ENCODE measurements around the gene GPR146. TPM values are rescaled to one million over a fixed set of nuclear protein-coding genes. Genes with fewer than 3 reads are reported as not detected.

Gene GPR146
- total and polyA plus RNA-seq, 2 of the 13 experiments (the other 11 are each of a cell fraction or from before 2014, with no cell fraction given) = 2.0 to 15.9 TPM

DNA sequence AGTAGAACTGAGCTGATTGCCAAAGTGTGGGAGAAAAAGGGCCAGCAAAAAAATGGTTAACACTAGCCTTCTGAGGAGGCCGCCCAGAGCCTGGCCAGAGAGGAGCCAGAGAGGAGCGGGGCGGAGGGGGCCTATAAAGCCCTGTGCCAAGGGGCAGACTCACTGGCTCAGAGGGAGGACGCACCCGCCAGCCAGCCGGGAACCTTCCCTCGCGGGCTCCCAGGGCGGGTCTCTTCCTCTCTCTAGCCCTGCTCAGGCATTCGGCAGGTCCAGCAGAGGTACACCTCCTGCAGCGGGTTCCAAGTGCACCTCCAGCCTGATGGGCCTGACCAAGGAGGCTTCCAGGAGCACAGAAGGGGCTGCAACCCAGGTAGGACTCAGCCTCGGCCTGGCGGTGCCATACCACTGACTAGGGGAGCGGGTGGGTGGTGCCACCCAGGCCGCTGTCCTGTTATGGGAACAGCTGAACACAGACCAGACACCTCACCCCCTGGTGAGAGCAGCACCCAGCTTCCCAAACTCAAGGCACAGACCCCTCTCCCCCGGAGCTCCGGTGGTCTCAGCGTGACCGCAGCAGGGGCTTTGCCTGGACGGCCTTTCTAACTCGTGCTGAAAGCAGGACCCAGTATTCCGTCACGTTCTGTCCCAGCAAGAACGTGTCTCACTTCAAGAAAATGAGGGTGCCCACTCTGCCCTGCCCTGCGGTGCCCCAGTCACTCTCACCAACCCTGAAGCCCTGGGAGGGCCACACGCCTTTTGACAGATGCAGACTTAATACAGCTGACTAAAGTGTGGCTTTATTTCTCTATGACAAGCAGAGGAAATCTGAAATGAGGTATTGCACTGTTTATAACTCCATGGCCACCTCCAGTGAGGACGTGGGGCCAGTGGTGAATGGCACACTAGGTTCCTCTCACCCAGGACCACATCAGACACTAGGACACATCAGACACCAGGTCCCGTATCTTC, 43.9 kb downstream of the GPR146 start, which contains the start of gene GPER1 (continued):
- TF ChIP-seq, protein P1, sequence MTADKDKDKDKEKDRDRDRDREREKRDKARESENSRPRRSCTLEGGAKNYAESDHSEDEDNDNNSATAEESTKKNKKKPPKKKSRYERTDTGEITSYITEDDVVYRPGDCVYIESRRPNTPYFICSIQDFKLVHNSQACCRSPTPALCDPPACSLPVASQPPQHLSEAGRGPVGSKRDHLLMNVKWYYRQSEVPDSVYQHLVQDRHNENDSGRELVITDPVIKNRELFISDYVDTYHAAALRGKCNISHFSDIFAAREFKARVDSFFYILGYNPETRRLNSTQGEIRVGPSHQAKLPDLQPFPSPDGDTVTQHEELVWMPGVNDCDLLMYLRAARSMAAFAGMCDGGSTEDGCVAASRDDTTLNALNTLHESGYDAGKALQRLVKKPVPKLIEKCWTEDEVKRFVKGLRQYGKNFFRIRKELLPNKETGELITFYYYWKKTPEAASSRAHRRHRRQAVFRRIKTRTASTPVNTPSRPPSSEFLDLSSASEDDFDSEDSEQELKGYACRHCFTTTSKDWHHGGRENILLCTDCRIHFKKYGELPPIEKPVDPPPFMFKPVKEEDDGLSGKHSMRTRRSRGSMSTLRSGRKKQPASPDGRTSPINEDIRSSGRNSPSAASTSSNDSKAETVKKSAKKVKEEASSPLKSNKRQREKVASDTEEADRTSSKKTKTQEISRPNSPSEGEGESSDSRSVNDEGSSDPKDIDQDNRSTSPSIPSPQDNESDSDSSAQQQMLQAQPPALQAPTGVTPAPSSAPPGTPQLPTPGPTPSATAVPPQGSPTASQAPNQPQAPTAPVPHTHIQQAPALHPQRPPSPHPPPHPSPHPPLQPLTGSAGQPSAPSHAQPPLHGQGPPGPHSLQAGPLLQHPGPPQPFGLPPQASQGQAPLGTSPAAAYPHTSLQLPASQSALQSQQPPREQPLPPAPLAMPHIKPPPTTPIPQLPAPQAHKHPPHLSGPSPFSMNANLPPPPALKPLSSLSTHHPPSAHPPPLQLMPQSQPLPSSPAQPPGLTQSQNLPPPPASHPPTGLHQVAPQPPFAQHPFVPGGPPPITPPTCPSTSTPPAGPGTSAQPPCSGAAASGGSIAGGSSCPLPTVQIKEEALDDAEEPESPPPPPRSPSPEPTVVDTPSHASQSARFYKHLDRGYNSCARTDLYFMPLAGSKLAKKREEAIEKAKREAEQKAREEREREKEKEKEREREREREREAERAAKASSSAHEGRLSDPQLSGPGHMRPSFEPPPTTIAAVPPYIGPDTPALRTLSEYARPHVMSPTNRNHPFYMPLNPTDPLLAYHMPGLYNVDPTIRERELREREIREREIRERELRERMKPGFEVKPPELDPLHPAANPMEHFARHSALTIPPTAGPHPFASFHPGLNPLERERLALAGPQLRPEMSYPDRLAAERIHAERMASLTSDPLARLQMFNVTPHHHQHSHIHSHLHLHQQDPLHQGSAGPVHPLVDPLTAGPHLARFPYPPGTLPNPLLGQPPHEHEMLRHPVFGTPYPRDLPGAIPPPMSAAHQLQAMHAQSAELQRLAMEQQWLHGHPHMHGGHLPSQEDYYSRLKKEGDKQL (CRISPR knock-in tag; IDR thresholded peaks at IDR 0.05; ENCODE audit: low read depth) = no peak
- no peak; the same call in 1 of the 2 replicates for TF ChIP-seq FOXO1 (CRISPR knock-in tag; IDR thresholded peaks at IDR 0.05)
- peak; percentile 29; the same call in 1 of the 2 replicates for TF ChIP-seq MYC (CRISPR knock-in tag; IDR thresholded peaks at IDR 0.05; ENCODE audit: borderline replicate concordance)
- TF ChIP-seq TEAD2 (CRISPR knock-in tag; IDR thresholded peaks at IDR 0.05) = no peak
- no peak; the same call in 1 of the 2 replicates for TF ChIP-seq SALL2 (CRISPR knock-in tag; IDR thresholded peaks at IDR 0.05)
- 0 out of 2 replicates have a peak, but pooled peaks have one; percentile 37 for TF ChIP-seq SRY (CRISPR knock-in tag; IDR thresholded peaks at IDR 0.05)
- TF ChIP-seq, protein P2, sequence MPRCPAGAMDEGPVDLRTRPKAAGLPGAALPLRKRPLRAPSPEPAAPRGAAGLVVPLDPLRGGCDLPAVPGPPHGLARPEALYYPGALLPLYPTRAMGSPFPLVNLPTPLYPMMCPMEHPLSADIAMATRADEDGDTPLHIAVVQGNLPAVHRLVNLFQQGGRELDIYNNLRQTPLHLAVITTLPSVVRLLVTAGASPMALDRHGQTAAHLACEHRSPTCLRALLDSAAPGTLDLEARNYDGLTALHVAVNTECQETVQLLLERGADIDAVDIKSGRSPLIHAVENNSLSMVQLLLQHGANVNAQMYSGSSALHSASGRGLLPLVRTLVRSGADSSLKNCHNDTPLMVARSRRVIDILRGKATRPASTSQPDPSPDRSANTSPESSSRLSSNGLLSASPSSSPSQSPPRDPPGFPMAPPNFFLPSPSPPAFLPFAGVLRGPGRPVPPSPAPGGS (CRISPR knock-in tag; IDR thresholded peaks at IDR 0.05) = no peak
- TF ChIP-seq, protein P3, sequence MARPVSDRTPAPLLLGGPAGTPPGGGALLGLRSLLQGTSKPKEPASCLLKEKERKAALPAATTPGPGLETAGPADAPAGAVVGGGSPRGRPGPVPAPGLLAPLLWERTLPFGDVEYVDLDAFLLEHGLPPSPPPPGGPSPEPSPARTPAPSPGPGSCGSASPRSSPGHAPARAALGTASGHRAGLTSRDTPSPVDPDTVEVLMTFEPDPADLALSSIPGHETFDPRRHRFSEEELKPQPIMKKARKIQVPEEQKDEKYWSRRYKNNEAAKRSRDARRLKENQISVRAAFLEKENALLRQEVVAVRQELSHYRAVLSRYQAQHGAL (CRISPR knock-in tag; IDR thresholded peaks at IDR 0.05; ENCODE audit: not compliant biosample characterization) = peak; percentile 28
- TF ChIP-seq, protein P4, sequence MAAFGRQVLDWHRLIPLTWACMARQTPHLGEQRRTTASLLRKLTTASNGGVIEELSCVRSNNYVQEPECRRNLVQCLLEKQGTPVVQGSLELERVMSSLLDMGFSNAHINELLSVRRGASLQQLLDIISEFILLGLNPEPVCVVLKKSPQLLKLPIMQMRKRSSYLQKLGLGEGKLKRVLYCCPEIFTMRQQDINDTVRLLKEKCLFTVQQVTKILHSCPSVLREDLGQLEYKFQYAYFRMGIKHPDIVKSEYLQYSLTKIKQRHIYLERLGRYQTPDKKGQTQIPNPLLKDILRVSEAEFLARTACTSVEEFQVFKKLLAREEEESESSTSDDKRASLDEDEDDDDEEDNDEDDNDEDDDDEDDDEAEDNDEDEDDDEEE (CRISPR knock-in tag; IDR thresholded peaks at IDR 0.05) = peak; percentile 61; the same call in 1 of the 2 replicates
- TF ChIP-seq ZNF230 (CRISPR knock-in tag; IDR thresholded peaks at IDR 0.05) = no peak
- TF ChIP-seq IKZF4 (CRISPR knock-in tag; IDR thresholded peaks at IDR 0.05; ENCODE audit: borderline replicate concordance, low read depth, not compliant biosample characterization) = peak; percentile 32
- TF ChIP-seq NFKB2 (CRISPR knock-in tag; IDR thresholded peaks at IDR 0.05; ENCODE audit: borderline replicate concordance) = peak; percentile 71; the same call in 1 of the 2 replicates
- TF ChIP-seq ETV5 (CRISPR knock-in tag; IDR thresholded peaks at IDR 0.05; ENCODE audit: borderline replicate concordance) = 0 out of 2 replicates have a peak, but pooled peaks have one; percentile 17
- peak; percentile 30; the same call in 1 of the 2 replicates for TF ChIP-seq MED1 (CRISPR knock-in tag; IDR thresholded peaks at IDR 0.05)
- TF ChIP-seq ZNF556 (CRISPR knock-in tag; IDR thresholded peaks at IDR 0.05; ENCODE audit: borderline replicate concordance) = no peak
- TF ChIP-seq, protein P5, sequence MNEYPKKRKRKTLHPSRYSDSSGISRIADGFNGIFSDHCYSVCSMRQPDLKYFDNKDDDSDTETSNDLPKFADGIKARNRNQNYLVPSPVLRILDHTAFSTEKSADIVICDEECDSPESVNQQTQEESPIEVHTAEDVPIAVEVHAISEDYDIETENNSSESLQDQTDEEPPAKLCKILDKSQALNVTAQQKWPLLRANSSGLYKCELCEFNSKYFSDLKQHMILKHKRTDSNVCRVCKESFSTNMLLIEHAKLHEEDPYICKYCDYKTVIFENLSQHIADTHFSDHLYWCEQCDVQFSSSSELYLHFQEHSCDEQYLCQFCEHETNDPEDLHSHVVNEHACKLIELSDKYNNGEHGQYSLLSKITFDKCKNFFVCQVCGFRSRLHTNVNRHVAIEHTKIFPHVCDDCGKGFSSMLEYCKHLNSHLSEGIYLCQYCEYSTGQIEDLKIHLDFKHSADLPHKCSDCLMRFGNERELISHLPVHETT (CRISPR knock-in tag; conservative IDR thresholded peaks at IDR 0.05) = no peak
- 0 out of 2 replicates have a peak, but pooled peaks have one; percentile 57 for TF ChIP-seq NFATC3 (CRISPR knock-in tag; IDR thresholded peaks at IDR 0.05)
- no peak for TF ChIP-seq ZNF616 (CRISPR knock-in tag; IDR thresholded peaks at IDR 0.05; ENCODE audit: low read depth)

All from HepG2 (cell line).